HepG2 (cell line): Measurements from ENCODE around the gene DHFR.

Experiments used
- FOXJ3 ChIP-seq: sonication (generic); formaldehyde crosslinking; IDR thresholded peaks from 2 replicates; pipeline ENCODE4 v1.4.0; 2020; ENCODE audit warnings: missing genetic modification reagents, mild to moderate bottlenecking, borderline replicate concordance
- ZNF329 ChIP-seq: sonication (generic); formaldehyde crosslinking; IDR thresholded peaks from 2 replicates; pipeline ENCODE4 v1.9.0; 2021; ENCODE audit warnings: low read depth, mild to moderate bottlenecking, missing genetic modification reagents
- ZNF879 ChIP-seq: sonication (generic); formaldehyde crosslinking; IDR thresholded peaks from 2 replicates; pipeline ENCODE4 v1.8.1; 2023; ENCODE audit warnings: missing genetic modification reagents
- TF ChIP-seq, protein P1 (sequence below): sonication (generic); formaldehyde crosslinking; IDR thresholded peaks from 2 replicates; pipeline ENCODE4 v1.5.0; 2020; ENCODE audit warnings: mild to moderate bottlenecking, missing genetic modification reagents, moderate library complexity

DNA sequence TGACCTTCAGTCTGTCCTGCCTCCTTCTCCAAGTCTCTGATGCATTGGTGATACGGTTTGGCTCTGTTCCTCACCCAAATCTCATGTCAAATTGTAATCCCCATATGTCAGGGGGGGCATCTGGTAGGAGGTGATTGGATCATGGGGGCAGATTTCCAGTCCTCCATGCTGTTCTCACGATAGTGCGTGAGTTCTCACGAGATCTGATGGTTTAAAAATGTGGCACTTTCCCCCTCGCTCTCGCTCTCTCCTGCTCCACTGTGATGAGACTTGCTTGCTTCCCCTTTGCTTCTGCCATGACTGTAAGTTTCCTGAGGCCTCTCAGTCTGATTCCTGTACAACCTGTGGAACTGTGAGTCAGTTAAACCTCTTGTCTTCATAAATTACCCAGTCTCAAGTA is 70.0 kb downstream of the DHFR start:
- TF ChIP-seq ZNF879 (no peak), ZNF329 (CRISPR knock-in tag) (no peak), FOXJ3 (CRISPR knock-in tag) (no peak)
- TF ChIP-seq, protein P1, sequence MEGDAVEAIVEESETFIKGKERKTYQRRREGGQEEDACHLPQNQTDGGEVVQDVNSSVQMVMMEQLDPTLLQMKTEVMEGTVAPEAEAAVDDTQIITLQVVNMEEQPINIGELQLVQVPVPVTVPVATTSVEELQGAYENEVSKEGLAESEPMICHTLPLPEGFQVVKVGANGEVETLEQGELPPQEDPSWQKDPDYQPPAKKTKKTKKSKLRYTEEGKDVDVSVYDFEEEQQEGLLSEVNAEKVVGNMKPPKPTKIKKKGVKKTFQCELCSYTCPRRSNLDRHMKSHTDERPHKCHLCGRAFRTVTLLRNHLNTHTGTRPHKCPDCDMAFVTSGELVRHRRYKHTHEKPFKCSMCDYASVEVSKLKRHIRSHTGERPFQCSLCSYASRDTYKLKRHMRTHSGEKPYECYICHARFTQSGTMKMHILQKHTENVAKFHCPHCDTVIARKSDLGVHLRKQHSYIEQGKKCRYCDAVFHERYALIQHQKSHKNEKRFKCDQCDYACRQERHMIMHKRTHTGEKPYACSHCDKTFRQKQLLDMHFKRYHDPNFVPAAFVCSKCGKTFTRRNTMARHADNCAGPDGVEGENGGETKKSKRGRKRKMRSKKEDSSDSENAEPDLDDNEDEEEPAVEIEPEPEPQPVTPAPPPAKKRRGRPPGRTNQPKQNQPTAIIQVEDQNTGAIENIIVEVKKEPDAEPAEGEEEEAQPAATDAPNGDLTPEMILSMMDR (CRISPR knock-in tag) = no peak
